ENCODE measurements around the gene LTBP1.

The LTBP1 gene

DNA sequence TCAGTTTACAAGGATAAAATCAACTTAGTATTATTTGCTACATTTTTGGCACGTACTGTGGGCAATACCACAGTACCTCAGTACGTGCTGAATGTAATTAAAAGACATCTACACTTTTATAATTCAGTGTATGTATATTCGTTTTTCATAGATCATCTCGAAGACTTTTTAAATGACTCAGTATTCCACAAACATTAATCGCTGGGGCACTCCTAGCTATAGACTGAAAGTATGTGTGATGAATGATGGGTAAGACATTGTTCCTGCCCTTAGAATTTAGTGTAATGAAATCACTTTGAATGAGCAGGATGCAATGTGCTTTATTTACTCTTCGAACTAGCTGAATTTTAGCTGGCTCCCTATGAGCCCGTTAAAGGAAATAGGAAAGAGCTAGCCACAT is 284.1 kb downstream of the LTBP1 start:
- TF ChIP-seq TAF1 (IDR thresholded peaks at IDR 0.05; ENCODE audit: low read depth) (no peak), YY1 (IDR thresholded peaks at IDR 0.05; ENCODE audit: low read depth) (no peak), FOXM1 (IDR thresholded peaks at IDR 0.05; ENCODE audit: borderline replicate concordance, low read depth) (no peak), CEBPB (IDR thresholded peaks at IDR 0.05) (no peak), EGR1 (IDR thresholded peaks at IDR 0.05) (no peak), NFIC (IDR thresholded peaks at IDR 0.05) (no peak), EP300 (IDR thresholded peaks at IDR 0.05; ENCODE audit: borderline replicate concordance) (no peak), CREB1 (IDR thresholded peaks at IDR 0.05; ENCODE audit: low read depth) (no peak), TCF12 (IDR thresholded peaks at IDR 0.05; ENCODE audit: low read depth) (no peak), TEAD4 (IDR thresholded peaks at IDR 0.05) (no peak), RAD21 (IDR thresholded peaks at IDR 0.05; ENCODE audit: low read depth) (no peak)
- TF ChIP-seq, protein P1, sequence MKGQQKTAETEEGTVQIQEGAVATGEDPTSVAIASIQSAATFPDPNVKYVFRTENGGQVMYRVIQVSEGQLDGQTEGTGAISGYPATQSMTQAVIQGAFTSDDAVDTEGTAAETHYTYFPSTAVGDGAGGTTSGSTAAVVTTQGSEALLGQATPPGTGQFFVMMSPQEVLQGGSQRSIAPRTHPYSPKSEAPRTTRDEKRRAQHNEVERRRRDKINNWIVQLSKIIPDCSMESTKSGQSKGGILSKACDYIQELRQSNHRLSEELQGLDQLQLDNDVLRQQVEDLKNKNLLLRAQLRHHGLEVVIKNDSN (IDR thresholded peaks at IDR 0.05) = no peak
- TF ChIP-seq, protein P2, sequence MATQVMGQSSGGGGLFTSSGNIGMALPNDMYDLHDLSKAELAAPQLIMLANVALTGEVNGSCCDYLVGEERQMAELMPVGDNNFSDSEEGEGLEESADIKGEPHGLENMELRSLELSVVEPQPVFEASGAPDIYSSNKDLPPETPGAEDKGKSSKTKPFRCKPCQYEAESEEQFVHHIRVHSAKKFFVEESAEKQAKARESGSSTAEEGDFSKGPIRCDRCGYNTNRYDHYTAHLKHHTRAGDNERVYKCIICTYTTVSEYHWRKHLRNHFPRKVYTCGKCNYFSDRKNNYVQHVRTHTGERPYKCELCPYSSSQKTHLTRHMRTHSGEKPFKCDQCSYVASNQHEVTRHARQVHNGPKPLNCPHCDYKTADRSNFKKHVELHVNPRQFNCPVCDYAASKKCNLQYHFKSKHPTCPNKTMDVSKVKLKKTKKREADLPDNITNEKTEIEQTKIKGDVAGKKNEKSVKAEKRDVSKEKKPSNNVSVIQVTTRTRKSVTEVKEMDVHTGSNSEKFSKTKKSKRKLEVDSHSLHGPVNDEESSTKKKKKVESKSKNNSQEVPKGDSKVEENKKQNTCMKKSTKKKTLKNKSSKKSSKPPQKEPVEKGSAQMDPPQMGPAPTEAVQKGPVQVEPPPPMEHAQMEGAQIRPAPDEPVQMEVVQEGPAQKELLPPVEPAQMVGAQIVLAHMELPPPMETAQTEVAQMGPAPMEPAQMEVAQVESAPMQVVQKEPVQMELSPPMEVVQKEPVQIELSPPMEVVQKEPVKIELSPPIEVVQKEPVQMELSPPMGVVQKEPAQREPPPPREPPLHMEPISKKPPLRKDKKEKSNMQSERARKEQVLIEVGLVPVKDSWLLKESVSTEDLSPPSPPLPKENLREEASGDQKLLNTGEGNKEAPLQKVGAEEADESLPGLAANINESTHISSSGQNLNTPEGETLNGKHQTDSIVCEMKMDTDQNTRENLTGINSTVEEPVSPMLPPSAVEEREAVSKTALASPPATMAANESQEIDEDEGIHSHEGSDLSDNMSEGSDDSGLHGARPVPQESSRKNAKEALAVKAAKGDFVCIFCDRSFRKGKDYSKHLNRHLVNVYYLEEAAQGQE (IDR thresholded peaks at IDR 0.05; ENCODE audit: low read depth) = no peak
- TF ChIP-seq, protein P3, sequence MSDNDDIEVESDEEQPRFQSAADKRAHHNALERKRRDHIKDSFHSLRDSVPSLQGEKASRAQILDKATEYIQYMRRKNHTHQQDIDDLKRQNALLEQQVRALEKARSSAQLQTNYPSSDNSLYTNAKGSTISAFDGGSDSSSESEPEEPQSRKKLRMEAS (IDR thresholded peaks at IDR 0.05) = no peak

DNA sequence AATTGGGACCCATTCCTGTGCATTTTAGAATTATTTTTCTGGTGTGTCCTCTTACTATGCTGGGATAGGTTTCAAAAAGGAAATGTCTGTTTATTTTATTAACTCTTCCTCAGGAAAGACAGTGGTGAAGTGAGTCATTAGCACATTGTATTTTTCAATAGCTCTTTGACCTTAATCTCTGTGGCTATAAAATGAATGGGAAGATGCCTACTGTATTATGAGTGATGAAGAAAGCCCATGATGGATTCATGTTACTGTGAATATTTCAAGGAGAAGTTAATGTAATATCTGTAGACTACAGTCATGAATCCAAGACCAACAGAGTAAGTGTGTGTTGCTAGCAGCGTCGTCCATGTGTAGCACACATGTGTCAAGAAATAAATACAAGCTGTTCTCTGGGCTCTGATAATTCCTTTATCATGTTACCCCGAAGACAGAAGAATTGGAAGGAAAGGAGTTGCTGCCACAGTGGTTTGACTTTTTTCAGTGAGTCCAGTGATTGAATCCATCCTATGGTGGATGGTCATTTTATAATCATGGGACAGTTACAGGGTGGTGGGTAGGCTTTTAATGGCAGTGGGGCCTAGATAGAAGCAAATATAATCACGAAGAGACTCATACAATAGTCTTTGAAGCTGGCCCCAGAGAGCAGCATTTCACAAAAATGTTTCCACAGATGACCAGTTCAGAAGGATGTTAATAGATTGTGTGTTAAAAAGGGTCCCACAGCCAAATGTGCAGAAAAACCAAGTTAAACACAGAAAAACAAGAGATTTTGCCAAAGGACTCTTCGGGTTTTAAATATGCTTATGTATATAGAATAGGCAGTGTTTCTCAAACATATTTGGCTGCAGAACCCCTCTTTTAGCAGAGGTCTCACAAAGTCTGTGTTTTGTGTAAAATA is 290.0 kb downstream of the LTBP1 start:
- TF ChIP-seq ZBTB7A (IDR thresholded peaks at IDR 0.05; ENCODE audit: low read depth) (no peak), EP300 (IDR thresholded peaks at IDR 0.05; ENCODE audit: borderline replicate concordance) (no peak), TCF12 (IDR thresholded peaks at IDR 0.05; ENCODE audit: low read depth) (no peak), TAF1 (IDR thresholded peaks at IDR 0.05; ENCODE audit: low read depth) (no peak), EGR1 (IDR thresholded peaks at IDR 0.05) (no peak), TEAD4 (IDR thresholded peaks at IDR 0.05) (no peak), RAD21 (IDR thresholded peaks at IDR 0.05; ENCODE audit: low read depth) (no peak)

DNA sequence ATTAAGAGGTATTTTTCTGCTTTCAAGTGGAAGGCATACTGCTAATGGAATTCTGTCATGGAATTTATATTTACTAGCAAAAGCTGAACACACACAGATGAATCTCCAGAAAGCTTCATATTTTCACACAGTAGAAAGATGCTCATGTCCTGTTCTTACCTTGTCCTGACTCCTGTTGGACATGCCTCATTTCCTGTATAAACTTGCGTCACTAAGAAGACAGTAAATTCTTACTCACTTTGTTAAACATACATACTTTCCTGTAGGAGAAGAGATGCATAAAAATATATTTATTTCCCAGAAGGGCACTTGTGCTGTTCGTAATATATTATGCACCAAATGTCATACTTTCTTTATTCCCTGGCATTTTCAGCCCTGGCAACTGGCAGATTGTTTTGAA is 291.4 kb downstream of the LTBP1 start:
- TF ChIP-seq, protein P2 (IDR thresholded peaks at IDR 0.05; ENCODE audit: low read depth) = no peak
- TF ChIP-seq EP300 (IDR thresholded peaks at IDR 0.05; ENCODE audit: borderline replicate concordance) (no peak), TCF12 (IDR thresholded peaks at IDR 0.05; ENCODE audit: low read depth) (no peak), CEBPB (IDR thresholded peaks at IDR 0.05) (no peak), FOXM1 (IDR thresholded peaks at IDR 0.05; ENCODE audit: borderline replicate concordance, low read depth) (no peak), CREB1 (IDR thresholded peaks at IDR 0.05; ENCODE audit: low read depth) (no peak), TAF1 (IDR thresholded peaks at IDR 0.05; ENCODE audit: low read depth) (no peak), RAD21 (IDR thresholded peaks at IDR 0.05; ENCODE audit: low read depth) (no peak), TEAD4 (IDR thresholded peaks at IDR 0.05) (no peak)
- TF ChIP-seq, protein P1 (IDR thresholded peaks at IDR 0.05) = no peak

DNA sequence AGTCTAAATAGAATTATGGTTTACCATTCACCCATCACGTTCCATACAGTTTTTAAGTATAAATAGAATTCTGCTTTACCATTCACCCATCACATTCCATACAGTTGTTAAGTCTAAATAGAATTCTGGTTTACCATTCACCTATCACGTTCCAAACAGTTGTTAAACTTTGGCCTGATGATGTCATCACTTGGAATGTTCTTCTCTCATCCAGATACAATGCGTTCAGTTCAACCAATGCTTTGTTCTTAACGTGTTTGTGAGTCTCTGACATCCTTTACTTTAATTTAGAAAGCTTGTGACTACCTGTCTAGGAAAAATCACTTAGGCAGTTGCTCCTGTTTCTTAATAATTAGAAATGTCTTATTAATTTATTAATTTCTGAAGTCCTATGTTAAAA is 293.4 kb downstream of the LTBP1 start:
- TF ChIP-seq TAF1 (IDR thresholded peaks at IDR 0.05; ENCODE audit: low read depth) (no peak), CREB1 (IDR thresholded peaks at IDR 0.05; ENCODE audit: low read depth) (no peak), EP300 (IDR thresholded peaks at IDR 0.05; ENCODE audit: borderline replicate concordance) (no peak), CEBPB (IDR thresholded peaks at IDR 0.05) (no peak), ZBTB7A (IDR thresholded peaks at IDR 0.05; ENCODE audit: low read depth) (no peak), NFIC (IDR thresholded peaks at IDR 0.05) (no peak), RAD21 (IDR thresholded peaks at IDR 0.05; ENCODE audit: low read depth) (no peak), EGR1 (IDR thresholded peaks at IDR 0.05) (no peak), YY1 (IDR thresholded peaks at IDR 0.05; ENCODE audit: low read depth) (no peak), TCF12 (IDR thresholded peaks at IDR 0.05; ENCODE audit: low read depth) (no peak), FOXM1 (IDR thresholded peaks at IDR 0.05; ENCODE audit: borderline replicate concordance, low read depth) (no peak)
- TF ChIP-seq, protein P2 (IDR thresholded peaks at IDR 0.05; ENCODE audit: low read depth) = no peak
- TF ChIP-seq, protein P1 (IDR thresholded peaks at IDR 0.05) = no peak

Measured in Ishikawa (cell line).